Measurements from ENCODE around the gene LRRC9. TPM values are rescaled to one million over a fixed set of nuclear protein-coding genes. Genes with fewer than 3 reads are reported as not detected.
"Not testable (repeated sequence)": the region's sequence is repeated elsewhere in the genome, so short reads cannot be mapped to it uniquely, and the experiment has no call there.

LRRC9 gene
- total and polyA plus RNA-seq, 2 donors from 2014 or later: not detected

DNA sequence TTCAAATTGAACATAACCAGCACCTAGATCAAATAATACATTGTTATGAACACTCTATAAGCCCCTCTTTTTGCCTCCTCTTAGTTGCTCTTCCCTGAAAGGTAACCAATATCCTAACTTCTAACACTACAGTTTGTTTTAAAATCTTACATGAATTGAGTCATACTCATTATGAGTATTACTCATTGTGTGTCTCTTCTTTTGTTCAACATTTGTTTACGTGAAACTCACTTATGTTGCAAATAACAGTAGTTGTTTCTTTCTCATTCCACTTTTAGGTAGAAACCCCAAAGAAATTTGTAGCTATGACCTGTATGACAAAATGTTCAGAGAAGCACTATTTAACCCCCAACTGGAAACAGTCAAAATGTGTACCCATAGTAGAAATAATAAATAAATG lies 6.6 kb downstream of the LRRC9 start:
- DNase-seq (no peak), FAIRE-seq (no peak)
- H3K4me3 ChIP-seq (ENCODE audit: low read length in 3 of 3): no peak overlapping the region
- H3K27ac ChIP-seq (ENCODE audit: low read depth in 2 of 2, low read length in 2 of 2): no peak overlapping the region
- H3K36me3 ChIP-seq (ENCODE audit: control insufficient read depth in 2 of 3, insufficient read depth in 3 of 3, low read length in 3 of 3): no peaks in the 10 kb centered on the region
- TF ChIP-seq, protein P1, sequence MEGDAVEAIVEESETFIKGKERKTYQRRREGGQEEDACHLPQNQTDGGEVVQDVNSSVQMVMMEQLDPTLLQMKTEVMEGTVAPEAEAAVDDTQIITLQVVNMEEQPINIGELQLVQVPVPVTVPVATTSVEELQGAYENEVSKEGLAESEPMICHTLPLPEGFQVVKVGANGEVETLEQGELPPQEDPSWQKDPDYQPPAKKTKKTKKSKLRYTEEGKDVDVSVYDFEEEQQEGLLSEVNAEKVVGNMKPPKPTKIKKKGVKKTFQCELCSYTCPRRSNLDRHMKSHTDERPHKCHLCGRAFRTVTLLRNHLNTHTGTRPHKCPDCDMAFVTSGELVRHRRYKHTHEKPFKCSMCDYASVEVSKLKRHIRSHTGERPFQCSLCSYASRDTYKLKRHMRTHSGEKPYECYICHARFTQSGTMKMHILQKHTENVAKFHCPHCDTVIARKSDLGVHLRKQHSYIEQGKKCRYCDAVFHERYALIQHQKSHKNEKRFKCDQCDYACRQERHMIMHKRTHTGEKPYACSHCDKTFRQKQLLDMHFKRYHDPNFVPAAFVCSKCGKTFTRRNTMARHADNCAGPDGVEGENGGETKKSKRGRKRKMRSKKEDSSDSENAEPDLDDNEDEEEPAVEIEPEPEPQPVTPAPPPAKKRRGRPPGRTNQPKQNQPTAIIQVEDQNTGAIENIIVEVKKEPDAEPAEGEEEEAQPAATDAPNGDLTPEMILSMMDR (IDR thresholded peaks at IDR 0.05; ENCODE audit: borderline replicate concordance, extremely low read depth, insufficient read depth): no peak
- intact Hi-C loops (cut with DNase I): no loop called here
- H3K9ac ChIP-seq (ENCODE audit: low read length in 3 of 3): no peak overlapping the region
- H3K27me3 ChIP-seq (ENCODE audit: control insufficient read depth, insufficient read depth, low read length): no peaks in the 10 kb centered on the region
- no peaks in the 10 kb centered on the region for H3K4me1 ChIP-seq (ENCODE audit: control insufficient read depth in 2 of 3, insufficient read depth in 2 of 3, low read depth in 1 of 3, low read length in 3 of 3)
- H3K9me3 ChIP-seq (ENCODE audit: control insufficient read depth in 2 of 3, insufficient read depth in 1 of 3, low read length in 3 of 3): no peaks in the 10 kb centered on the region

DNA sequence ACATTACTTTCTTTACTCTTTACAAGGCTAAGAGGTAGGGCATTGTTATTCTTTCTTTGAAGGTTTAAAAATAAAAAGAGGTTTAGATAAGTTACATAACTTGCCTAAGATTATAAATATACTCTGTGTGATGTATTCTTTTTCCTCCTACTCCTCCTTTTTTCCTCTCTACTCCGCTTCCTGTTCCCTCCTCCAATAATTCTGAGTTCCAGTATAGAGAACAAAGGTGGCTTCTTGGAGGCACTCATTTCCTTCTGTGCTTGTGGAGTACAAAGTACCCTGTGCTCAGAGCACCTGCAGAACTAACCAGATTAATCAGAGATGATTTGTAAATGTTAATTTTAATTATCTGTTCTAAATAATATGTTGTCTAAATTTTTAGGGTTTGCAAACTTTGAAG lies 11.3 kb downstream of the LRRC9 start:
- no peaks in the 10 kb centered on the region for H3K9me3 ChIP-seq (ENCODE audit: control insufficient read depth in 2 of 3, insufficient read depth in 1 of 3, low read length in 3 of 3)
- DNase-seq: no peak
- H3K4me1 ChIP-seq (ENCODE audit: control insufficient read depth in 2 of 3, insufficient read depth in 2 of 3, low read depth in 1 of 3, low read length in 3 of 3): no peaks in the 10 kb centered on the region
- no peak overlapping the region for H3K9ac ChIP-seq (ENCODE audit: low read length in 3 of 3)
- H3K36me3 ChIP-seq (ENCODE audit: control insufficient read depth in 2 of 3, insufficient read depth in 3 of 3, low read length in 3 of 3): no peaks in the 10 kb centered on the region
- intact Hi-C loops (cut with DNase I): no loop called here
- no peak for FAIRE-seq
- H3K4me3 ChIP-seq (ENCODE audit: low read length in 3 of 3): no peak overlapping the region
- H3K27ac ChIP-seq (ENCODE audit: low read depth in 2 of 2, low read length in 2 of 2): no peak overlapping the region
- no peaks in the 10 kb centered on the region for H3K27me3 ChIP-seq (ENCODE audit: control insufficient read depth, insufficient read depth, low read length)
- TF ChIP-seq, protein P1 (IDR thresholded peaks at IDR 0.05; ENCODE audit: borderline replicate concordance, extremely low read depth, insufficient read depth): no peak

DNA sequence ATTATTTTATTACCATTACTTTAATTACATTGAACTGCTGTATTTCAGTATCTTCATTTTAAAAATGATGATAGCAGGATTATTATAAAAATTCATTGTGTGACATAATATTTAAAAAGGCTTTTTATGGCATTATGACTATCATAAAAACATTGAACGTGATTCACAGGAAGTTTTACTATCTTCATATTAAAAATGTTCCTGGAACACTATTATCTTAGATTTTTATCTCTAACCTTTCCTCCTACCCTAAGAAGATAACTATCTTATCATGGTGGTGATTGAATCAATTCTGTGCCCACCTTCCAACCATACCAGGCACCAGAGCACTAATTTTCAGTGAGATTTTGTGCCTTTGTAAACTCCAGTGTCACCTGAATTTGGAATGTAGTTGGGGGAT lies 16.2 kb downstream of the LRRC9 start:
- Histone ChIP-seq H3K36me3 (ENCODE audit: control insufficient read depth in 2 of 3, insufficient read depth in 3 of 3, low read length in 3 of 3) (no peaks in the 10 kb centered on the region), H3K4me1 (ENCODE audit: control insufficient read depth in 2 of 3, insufficient read depth in 2 of 3, low read depth in 1 of 3, low read length in 3 of 3) (no peaks in the 10 kb centered on the region), H3K9me3 (ENCODE audit: control insufficient read depth in 2 of 3, insufficient read depth in 1 of 3, low read length in 3 of 3) (no peaks in the 10 kb centered on the region), H3K4me3 (ENCODE audit: low read length in 3 of 3) (no peak overlapping the region), H3K27ac (ENCODE audit: low read depth in 2 of 2, low read length in 2 of 2) (no peak overlapping the region), H3K27me3 (ENCODE audit: control insufficient read depth, insufficient read depth, low read length) (no peaks in the 10 kb centered on the region), H3K9ac (ENCODE audit: low read length in 3 of 3) (no peak overlapping the region)
- FAIRE-seq (no peak), DNase-seq (no peak)
- intact Hi-C loops (cut with DNase I): no loop called here
- TF ChIP-seq, protein P1 (IDR thresholded peaks at IDR 0.05; ENCODE audit: borderline replicate concordance, extremely low read depth, insufficient read depth): no peak

DNA sequence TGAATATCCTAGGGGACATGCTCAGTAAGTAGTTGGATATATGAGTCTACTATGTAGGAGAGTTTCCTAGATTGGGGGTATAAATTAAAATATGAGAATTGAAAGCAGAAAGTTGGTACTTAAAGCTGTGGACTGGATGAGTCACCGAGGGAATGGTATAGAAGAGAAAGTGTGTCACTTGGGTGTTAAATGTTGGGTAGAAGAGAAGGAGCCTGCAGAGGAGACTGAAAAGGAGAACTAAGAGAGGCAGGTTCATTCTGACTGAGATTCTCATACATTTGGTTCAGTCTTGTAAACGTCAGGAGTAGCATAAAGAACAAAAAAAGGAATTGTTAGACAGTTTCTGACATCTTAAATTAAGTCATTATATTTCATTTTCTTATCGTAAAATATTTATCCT lies 19.9 kb downstream of the LRRC9 start:
- no peak overlapping the region for H3K9ac ChIP-seq (ENCODE audit: low read length in 3 of 3)
- intact Hi-C loops (cut with DNase I): no loop called here
- TF ChIP-seq, protein P1 (IDR thresholded peaks at IDR 0.05; ENCODE audit: borderline replicate concordance, extremely low read depth, insufficient read depth): no peak
- no peaks in the 10 kb centered on the region for H3K36me3 ChIP-seq (ENCODE audit: control insufficient read depth in 2 of 3, insufficient read depth in 3 of 3, low read length in 3 of 3)
- H3K9me3 ChIP-seq (ENCODE audit: control insufficient read depth in 2 of 3, insufficient read depth in 1 of 3, low read length in 3 of 3): no peaks in the 10 kb centered on the region
- DNase-seq (no peak), FAIRE-seq (no peak)
- no peak overlapping the region for H3K27ac ChIP-seq (ENCODE audit: low read depth in 2 of 2, low read length in 2 of 2)
- no peaks in the 10 kb centered on the region for H3K27me3 ChIP-seq (ENCODE audit: control insufficient read depth, insufficient read depth, low read length)
- H3K4me3 ChIP-seq (ENCODE audit: low read length in 3 of 3): no peak overlapping the region
- H3K4me1 ChIP-seq (ENCODE audit: control insufficient read depth in 2 of 3, insufficient read depth in 2 of 3, low read depth in 1 of 3, low read length in 3 of 3): no peaks in the 10 kb centered on the region

DNA sequence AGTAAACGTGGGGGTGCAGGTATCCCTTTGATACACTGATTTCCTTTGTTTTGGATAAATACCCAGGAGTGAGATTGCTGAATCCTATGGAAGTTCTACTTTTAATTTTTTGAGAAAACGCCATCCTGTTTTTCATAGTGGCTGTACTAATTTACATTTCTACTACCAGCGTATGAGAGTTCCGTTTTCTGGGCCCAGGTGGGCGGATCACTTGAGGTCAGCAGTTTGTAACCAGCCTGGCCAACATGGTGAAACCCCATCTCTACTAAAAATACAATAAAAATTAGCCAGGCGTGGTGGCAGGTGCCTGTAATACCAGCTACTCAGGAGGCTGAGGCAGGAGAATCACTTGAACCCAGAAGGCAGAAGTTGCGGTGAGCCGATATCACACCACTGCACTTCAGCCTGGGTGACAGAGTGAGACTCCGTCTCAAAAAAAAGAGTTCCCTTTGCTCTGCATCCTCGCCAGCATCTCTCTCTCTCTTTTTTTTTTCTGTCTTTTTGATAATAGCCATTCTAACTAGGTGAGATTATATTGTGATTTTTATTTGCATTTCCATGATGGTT lies 22.4 kb downstream of the LRRC9 start:
- FAIRE-seq; H3K4me1 ChIP-seq (ENCODE audit: control insufficient read depth in 2 of 3, insufficient read depth in 2 of 3, low read depth in 1 of 3, low read length in 3 of 3); H3K27me3 ChIP-seq (ENCODE audit: control insufficient read depth, insufficient read depth, low read length); H3K9ac ChIP-seq (ENCODE audit: low read length in 3 of 3); intact Hi-C loops (cut with DNase I); DNase-seq; H3K4me3 ChIP-seq (ENCODE audit: low read length in 3 of 3); H3K36me3 ChIP-seq (ENCODE audit: control insufficient read depth in 2 of 3, insufficient read depth in 3 of 3, low read length in 3 of 3); H3K27ac ChIP-seq (ENCODE audit: low read depth in 2 of 2, low read length in 2 of 2); H3K9me3 ChIP-seq (ENCODE audit: control insufficient read depth in 2 of 3, insufficient read depth in 1 of 3, low read length in 3 of 3): not testable (repeated sequence)
